ENCODE results near the gene ZNF268.

- TF ChIP-seq CTCF (IDR thresholded peaks at IDR 0.05) (no peak), POLR2A (IDR thresholded peaks at IDR 0.05) (no peak)
Measured at GRCh38 chr12:133236556-133236955, 55.3 kb downstream of the ZNF268 start.
